ENCODE results near the gene SPTB. TPM values are rescaled to one million over a fixed set of nuclear protein-coding genes. Genes with fewer than 3 reads are reported as not detected.
"Not testable (repeated sequence)": the region's sequence is repeated elsewhere in the genome, so short reads cannot be mapped to it uniquely, and the experiment has no call there.

The SPTB gene
- total RNA-seq, 1 donor from 2014 or later: 312 TPM

DNA sequence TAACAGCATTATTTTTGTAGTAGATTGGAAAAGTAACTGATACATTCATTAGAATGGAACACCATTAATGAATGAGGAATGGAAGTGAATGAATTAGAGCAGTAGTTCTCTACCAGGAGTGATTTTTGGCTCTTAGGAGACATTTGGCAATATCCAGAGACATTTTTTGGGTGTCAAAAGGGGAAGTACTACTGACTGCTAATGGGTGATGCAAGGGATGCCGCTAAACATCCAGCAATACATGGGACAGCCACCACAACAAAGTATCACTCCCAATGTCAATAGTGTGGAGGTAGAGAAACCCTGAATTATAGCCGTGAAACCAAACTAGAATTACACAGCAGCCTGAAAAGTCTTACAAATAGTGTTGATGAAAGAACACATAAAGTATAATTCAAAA, 36.1 kb upstream of the SPTB start:
- no peaks in the 10 kb centered on the region for H3K27me3 ChIP-seq (ENCODE audit: control insufficient read depth in 3 of 3, insufficient read depth in 3 of 3, low read length in 3 of 3)
- peaks cover 18 to 24% (median 22%) of the 10 kb centered on the region in 3 donors for H3K4me1 ChIP-seq (ENCODE audit: control insufficient read depth in 3 of 3, insufficient read depth in 3 of 3, low read length in 3 of 3)
- H3K4me3 ChIP-seq (ENCODE audit: low read length in 3 of 3): peak overlapping the region in 2 of 3 donors; percentile 84 to 92
- H3K9ac ChIP-seq (ENCODE audit: low read depth in 1 of 3, low read length in 3 of 3): no peak overlapping the region
- H3K36me3 ChIP-seq (ENCODE audit: control insufficient read depth in 3 of 3, insufficient read depth in 3 of 3, low read length in 3 of 3): no peaks in the 10 kb centered on the region
- H3K9me3 ChIP-seq (ENCODE audit: control insufficient read depth in 3 of 3, low read length in 3 of 3): no peaks in the 10 kb centered on the region
- H3K27ac ChIP-seq (ENCODE audit: low read depth, low read length): no peak overlapping the region

DNA sequence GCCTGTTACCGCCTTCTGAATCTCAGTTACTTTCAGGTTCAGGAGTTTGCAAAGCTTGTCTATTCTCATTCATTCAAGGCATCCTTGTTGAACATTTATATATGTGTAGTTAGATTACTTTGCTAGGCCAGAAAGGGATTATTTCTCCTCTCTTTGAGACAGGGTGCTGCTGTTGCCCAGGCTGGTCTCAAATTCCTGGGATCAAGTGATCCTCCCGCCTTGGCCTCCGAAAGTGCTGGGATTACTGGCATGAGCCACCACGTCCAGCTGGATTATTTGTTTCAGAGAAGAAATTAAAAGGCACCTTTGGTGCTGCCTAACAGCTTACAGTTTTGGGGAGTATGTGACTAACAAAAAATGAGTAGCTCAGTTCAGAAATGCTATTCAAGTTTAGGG, 35.3 kb upstream of the SPTB start:
- no peaks in the 10 kb centered on the region for H3K36me3 ChIP-seq (ENCODE audit: control insufficient read depth in 3 of 3, insufficient read depth in 3 of 3, low read length in 3 of 3)
- peak overlapping the region; percentile 97 to 99 (median 98) for H3K9ac ChIP-seq (ENCODE audit: low read depth in 1 of 3, low read length in 3 of 3)
- peak overlapping the region; percentile 84 to 97 (median 92) for H3K4me3 ChIP-seq (ENCODE audit: low read length in 3 of 3)
- H3K27ac ChIP-seq (ENCODE audit: low read depth, low read length): peak overlapping the region; percentile 94
- H3K4me1 ChIP-seq (ENCODE audit: control insufficient read depth in 3 of 3, insufficient read depth in 3 of 3, low read length in 3 of 3): peaks cover 18 to 24% (median 22%) of the 10 kb centered on the region in 3 donors
- H3K27me3 ChIP-seq (ENCODE audit: control insufficient read depth in 3 of 3, insufficient read depth in 3 of 3, low read length in 3 of 3): no peaks in the 10 kb centered on the region
- no peaks in the 10 kb centered on the region for H3K9me3 ChIP-seq (ENCODE audit: control insufficient read depth in 3 of 3, low read length in 3 of 3)

DNA sequence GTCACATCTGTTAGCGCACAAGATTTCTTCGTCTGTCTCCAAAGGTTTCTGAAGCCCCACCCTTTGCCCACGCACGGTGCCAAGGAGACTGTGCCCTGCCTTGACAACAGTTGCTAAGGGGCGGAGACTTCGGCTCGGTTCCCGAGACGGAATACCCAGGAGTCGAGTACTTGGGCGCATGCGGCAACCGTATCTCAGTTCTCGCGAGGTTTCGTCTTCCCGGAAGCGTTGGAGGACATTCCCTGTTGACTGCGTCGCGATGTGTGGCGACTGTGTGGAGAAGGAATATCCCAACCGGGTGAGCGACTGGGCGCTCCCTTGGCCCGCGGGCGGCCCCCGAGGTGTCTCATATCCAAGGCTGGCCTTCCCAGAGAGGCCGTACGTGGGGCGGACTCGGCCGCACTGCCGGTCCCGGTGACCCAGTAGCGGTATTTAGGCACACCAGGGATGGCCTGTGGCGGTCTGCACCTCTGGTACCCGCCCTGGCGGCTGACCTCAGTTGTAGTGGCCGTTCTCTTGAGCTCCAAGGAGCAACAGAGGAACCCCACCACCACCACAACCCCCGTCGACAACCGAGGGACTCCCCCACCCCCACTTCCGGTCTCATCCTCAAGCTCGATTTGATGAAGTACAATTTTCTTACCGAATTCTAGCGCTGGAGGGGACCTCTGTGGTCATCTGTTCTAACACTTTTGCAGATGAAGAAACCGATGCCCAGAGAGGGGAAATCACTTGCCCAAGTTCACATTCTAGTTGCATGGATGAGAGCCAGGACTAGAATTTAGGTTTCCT, 34.7 kb upstream of the SPTB start, which contains the start of gene CHURC1:
TSS of gene CHURC1 (plus strand) at position 219 of the 792 bp plus-strand sequence. CDS start at position 260, 41 bp downstream.
- no peaks in the 10 kb centered on the region for H3K9me3 ChIP-seq (ENCODE audit: control insufficient read depth in 3 of 3, low read length in 3 of 3)
- peak within 1 kb of the TSS; percentile 84 to 97 (median 92) for H3K4me3 ChIP-seq (ENCODE audit: low read length in 3 of 3)
- H3K9ac ChIP-seq (ENCODE audit: low read depth in 1 of 3, low read length in 3 of 3): peak within 1 kb of the TSS; percentile 97 to 99 (median 98)
- H3K27me3 ChIP-seq (ENCODE audit: control insufficient read depth in 3 of 3, insufficient read depth in 3 of 3, low read length in 3 of 3): no peaks in the 10 kb centered on the region
- H3K36me3 ChIP-seq (ENCODE audit: control insufficient read depth in 3 of 3, insufficient read depth in 3 of 3, low read length in 3 of 3): no peaks in the 10 kb centered on the region
- H3K4me1 ChIP-seq (ENCODE audit: control insufficient read depth in 3 of 3, insufficient read depth in 3 of 3, low read length in 3 of 3): peaks cover 18 to 22% (median 21%) of the 10 kb centered on the region in 3 donors
- H3K27ac ChIP-seq (ENCODE audit: low read depth, low read length): peak within 1 kb of the TSS; percentile 94

DNA sequence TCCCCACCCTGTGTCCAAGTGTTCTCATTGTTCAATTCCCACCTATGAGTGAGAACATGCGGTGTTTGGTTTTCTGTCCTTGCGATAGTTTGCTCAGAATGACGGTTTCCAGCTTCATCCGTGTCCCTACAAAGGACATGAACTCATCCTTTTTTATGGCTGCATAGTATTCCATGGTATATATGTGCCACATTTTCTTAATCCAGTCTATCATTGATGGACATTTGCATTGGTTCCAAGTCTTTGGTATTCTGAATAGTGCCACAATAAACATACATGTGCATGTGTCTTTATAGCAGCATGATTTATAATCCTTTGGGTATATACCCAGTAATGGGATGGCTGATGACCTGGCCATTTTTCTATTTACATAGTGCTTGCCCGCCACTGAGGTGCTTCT, 33.8 kb upstream of the SPTB start:
- H3K9me3 ChIP-seq (ENCODE audit: control insufficient read depth in 3 of 3, low read length in 3 of 3); H3K27me3 ChIP-seq (ENCODE audit: control insufficient read depth in 3 of 3, insufficient read depth in 3 of 3, low read length in 3 of 3); H3K4me3 ChIP-seq (ENCODE audit: low read length in 3 of 3); H3K36me3 ChIP-seq (ENCODE audit: control insufficient read depth in 3 of 3, insufficient read depth in 3 of 3, low read length in 3 of 3): not testable (repeated sequence)
- peak overlapping the region; percentile 94 for H3K27ac ChIP-seq (ENCODE audit: low read depth, low read length)
- peak overlapping the region in 1 of 3 donors; percentile 97 for H3K9ac ChIP-seq (ENCODE audit: low read depth in 1 of 3, low read length in 3 of 3)
- peaks cover 17 to 18% (median 18%) of the 10 kb centered on the region in 3 donors for H3K4me1 ChIP-seq (ENCODE audit: control insufficient read depth in 3 of 3, insufficient read depth in 3 of 3, low read length in 3 of 3)

DNA sequence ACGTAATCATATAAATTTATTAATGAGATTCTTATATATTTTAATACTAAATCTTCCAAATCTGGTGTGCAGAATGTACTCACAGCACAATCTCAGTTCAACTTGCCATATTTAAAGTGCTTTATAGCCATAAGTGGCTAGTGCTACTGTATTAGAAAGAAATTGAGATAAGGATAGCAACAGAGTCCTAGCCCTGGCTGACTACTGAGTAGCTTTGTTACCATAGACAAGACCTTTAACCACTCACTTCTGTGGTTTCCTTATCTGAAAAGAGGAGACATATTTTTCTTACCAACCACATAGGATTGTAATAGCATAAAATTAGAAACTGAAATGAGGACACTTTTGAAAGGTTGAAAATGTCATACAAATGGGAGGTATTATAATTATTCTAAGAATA, 32.6 kb upstream of the SPTB start:
- Histone ChIP-seq H3K9me3 (ENCODE audit: control insufficient read depth in 3 of 3, low read length in 3 of 3) (no peaks in the 10 kb centered on the region), H3K27ac (ENCODE audit: low read depth, low read length) (no peak overlapping the region), H3K4me1 (ENCODE audit: control insufficient read depth in 3 of 3, insufficient read depth in 3 of 3, low read length in 3 of 3) (peaks cover 13 to 15% (median 14%) of the 10 kb centered on the region in 3 donors), H3K4me3 (ENCODE audit: low read length in 3 of 3) (no peak overlapping the region), H3K27me3 (ENCODE audit: control insufficient read depth in 3 of 3, insufficient read depth in 3 of 3, low read length in 3 of 3) (no peaks in the 10 kb centered on the region), H3K36me3 (ENCODE audit: control insufficient read depth in 3 of 3, insufficient read depth in 3 of 3, low read length in 3 of 3) (no peaks in the 10 kb centered on the region), H3K9ac (ENCODE audit: low read depth in 1 of 3, low read length in 3 of 3) (no peak overlapping the region)

DNA sequence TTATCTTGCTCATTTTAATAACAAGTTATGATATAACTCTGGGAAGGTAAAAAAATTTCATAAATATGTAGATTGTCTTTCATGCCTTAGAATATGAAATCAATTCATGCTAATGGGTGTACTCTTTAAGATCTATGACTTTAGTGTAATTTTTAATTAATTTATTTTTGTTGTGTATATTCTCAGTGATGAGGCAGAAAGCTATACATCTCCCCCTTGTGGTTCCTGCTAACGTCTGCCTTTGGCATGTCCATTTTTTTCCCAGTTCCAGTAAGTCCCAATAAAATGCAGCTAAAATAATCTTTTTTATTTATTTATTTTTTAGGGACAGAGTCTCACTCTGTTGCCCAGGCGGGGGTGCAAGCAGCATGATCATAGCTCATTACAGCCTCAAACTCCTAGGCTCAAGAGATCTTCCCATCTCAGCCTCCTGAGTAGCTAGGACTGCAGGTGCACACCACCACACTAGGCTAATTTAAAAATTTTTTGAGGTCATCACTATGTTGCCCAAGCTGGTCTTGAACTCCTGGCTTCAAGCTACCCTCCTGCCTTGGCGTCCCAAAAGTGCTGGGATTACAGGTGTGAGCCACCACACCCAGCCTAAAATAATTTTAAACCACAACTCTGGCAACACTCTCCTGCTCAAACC, 31.3 kb upstream of the SPTB start:
- Histone ChIP-seq H3K27me3 (ENCODE audit: control insufficient read depth in 3 of 3, insufficient read depth in 3 of 3, low read length in 3 of 3) (no peaks in the 10 kb centered on the region), H3K36me3 (ENCODE audit: control insufficient read depth in 3 of 3, insufficient read depth in 3 of 3, low read length in 3 of 3) (no peaks in the 10 kb centered on the region), H3K9ac (ENCODE audit: low read depth in 1 of 3, low read length in 3 of 3) (no peak overlapping the region), H3K4me1 (ENCODE audit: control insufficient read depth in 3 of 3, insufficient read depth in 3 of 3, low read length in 3 of 3) (peaks cover 11 to 13% (median 12%) of the 10 kb centered on the region in 3 donors), H3K4me3 (ENCODE audit: low read length in 3 of 3) (no peak overlapping the region), H3K27ac (ENCODE audit: low read depth, low read length) (no peak overlapping the region), H3K9me3 (ENCODE audit: control insufficient read depth in 3 of 3, low read length in 3 of 3) (no peaks in the 10 kb centered on the region)

DNA sequence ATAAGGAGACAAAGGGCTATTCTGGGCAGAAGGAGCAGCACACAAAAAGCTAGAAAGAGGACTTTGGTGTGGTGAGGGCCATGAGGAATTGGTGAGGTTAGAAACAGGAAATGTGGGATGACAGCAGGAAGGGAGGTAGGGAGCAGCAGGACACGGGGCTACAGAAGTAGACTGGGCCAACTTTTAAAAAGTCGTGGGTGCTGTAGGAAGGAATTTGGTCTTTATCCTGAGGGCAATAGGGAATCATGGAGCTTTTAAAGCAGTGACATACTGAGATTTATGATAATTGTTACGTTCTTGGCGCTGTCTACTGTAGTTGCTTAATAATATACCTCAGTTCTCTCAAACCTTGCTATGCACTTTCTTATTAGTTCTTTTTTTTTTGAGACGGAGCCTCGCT, 26.3 kb upstream of the SPTB start:
- Histone ChIP-seq H3K4me3 (ENCODE audit: low read length in 3 of 3) (no peak overlapping the region), H3K4me1 (ENCODE audit: control insufficient read depth in 3 of 3, insufficient read depth in 3 of 3, low read length in 3 of 3) (no peaks in the 10 kb centered on the region), H3K9me3 (ENCODE audit: control insufficient read depth in 3 of 3, low read length in 3 of 3) (no peaks in the 10 kb centered on the region), H3K27me3 (ENCODE audit: control insufficient read depth in 3 of 3, insufficient read depth in 3 of 3, low read length in 3 of 3) (no peaks in the 10 kb centered on the region), H3K27ac (ENCODE audit: low read depth, low read length) (no peak overlapping the region), H3K9ac (ENCODE audit: low read depth in 1 of 3, low read length in 3 of 3) (no peak overlapping the region), H3K36me3 (ENCODE audit: control insufficient read depth in 3 of 3, insufficient read depth in 3 of 3, low read length in 3 of 3) (no peaks in the 10 kb centered on the region)

DNA sequence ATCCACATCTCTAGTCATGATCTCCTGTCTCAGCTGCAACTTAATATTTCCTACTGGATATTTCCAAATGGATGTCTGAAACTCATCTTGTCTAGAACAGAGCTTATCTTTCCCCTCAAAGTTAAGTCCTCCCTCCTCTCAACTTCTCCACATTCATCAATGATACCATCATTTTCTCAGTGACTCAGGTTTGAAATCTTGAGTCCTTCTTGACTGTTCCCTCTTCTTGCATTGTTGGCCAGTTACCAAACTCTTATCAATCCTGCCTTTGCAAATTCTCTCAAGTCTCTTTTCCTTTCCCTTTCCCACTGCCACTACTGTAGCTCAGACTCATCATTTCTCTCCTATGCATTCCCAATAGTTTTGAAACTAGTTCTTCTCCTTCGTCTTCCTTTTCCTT, 20.3 kb upstream of the SPTB start:
- H3K9ac ChIP-seq (ENCODE audit: low read depth in 1 of 3, low read length in 3 of 3): no peak overlapping the region

DNA sequence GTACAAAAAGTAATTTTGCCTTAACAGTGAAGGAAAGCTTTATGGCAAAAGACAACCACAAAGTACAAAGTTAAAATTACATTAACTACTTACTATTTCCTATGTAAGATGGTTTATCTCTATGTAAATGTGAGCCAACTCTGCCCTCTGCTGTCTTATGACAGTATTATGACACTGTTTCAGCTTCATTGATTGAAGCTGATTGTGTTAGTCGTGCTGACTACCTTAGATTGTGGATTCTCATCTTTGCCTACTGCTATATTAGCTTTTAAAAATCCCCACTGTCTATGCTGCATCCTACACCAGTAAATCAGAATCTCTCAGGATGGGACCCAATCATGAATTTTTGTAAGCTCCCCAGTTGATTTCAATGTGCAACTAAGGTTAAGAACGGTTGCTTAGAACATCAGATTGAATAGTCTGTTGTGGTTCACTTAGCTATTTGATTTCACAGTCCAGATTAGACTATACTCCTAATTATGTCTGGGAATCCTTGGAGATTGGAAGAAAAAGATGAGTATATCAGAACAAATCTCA, 12.2 kb upstream of the SPTB start:
- H3K36me3 ChIP-seq (ENCODE audit: control insufficient read depth in 3 of 3, insufficient read depth in 3 of 3, low read length in 3 of 3): no peaks in the 10 kb centered on the region
- H3K27me3 ChIP-seq (ENCODE audit: control insufficient read depth in 3 of 3, insufficient read depth in 3 of 3, low read length in 3 of 3): no peaks in the 10 kb centered on the region
- no peak overlapping the region for H3K9ac ChIP-seq (ENCODE audit: low read depth in 1 of 3, low read length in 3 of 3)
- H3K9me3 ChIP-seq (ENCODE audit: control insufficient read depth in 3 of 3, low read length in 3 of 3): no peaks in the 10 kb centered on the region
- peaks cover 4 to 9% (median 7%) of the 10 kb centered on the region in 3 donors for H3K4me1 ChIP-seq (ENCODE audit: control insufficient read depth in 3 of 3, insufficient read depth in 3 of 3, low read length in 3 of 3)
- H3K27ac ChIP-seq (ENCODE audit: low read depth, low read length): no peak overlapping the region
- no peak overlapping the region for H3K4me3 ChIP-seq (ENCODE audit: low read length in 3 of 3)

More for the DNA sequence above, 20.3 kb upstream of the SPTB start:
- H3K9me3 ChIP-seq (ENCODE audit: control insufficient read depth in 3 of 3, low read length in 3 of 3): no peaks in the 10 kb centered on the region
- H3K36me3 ChIP-seq (ENCODE audit: control insufficient read depth in 3 of 3, insufficient read depth in 3 of 3, low read length in 3 of 3): no peaks in the 10 kb centered on the region
- no peak overlapping the region for H3K27ac ChIP-seq (ENCODE audit: low read depth, low read length)
- H3K27me3 ChIP-seq (ENCODE audit: control insufficient read depth in 3 of 3, insufficient read depth in 3 of 3, low read length in 3 of 3): no peaks in the 10 kb centered on the region
- no peaks in the 10 kb centered on the region for H3K4me1 ChIP-seq (ENCODE audit: control insufficient read depth in 3 of 3, insufficient read depth in 3 of 3, low read length in 3 of 3)
- no peak overlapping the region for H3K4me3 ChIP-seq (ENCODE audit: low read length in 3 of 3)

Data from skeletal muscle tissue (tissue), 4 donors.